HG02610 (cell line): ENCODE data around the gene FAU.
A peak's percentile ranks its signal among the peaks of the same experiment; 100 is the strongest.

ENCODE experiments used
- ATAC-seq: cut with Tn5 transposase; IDR thresholded peaks from one replicate; pipeline ENCODE4 v1.9.1; 2021; ENCODE audit warnings: mild to moderate bottlenecking, moderate library complexity; ENCODE audit not compliant: unreplicated experiment

FAU gene

DNA sequence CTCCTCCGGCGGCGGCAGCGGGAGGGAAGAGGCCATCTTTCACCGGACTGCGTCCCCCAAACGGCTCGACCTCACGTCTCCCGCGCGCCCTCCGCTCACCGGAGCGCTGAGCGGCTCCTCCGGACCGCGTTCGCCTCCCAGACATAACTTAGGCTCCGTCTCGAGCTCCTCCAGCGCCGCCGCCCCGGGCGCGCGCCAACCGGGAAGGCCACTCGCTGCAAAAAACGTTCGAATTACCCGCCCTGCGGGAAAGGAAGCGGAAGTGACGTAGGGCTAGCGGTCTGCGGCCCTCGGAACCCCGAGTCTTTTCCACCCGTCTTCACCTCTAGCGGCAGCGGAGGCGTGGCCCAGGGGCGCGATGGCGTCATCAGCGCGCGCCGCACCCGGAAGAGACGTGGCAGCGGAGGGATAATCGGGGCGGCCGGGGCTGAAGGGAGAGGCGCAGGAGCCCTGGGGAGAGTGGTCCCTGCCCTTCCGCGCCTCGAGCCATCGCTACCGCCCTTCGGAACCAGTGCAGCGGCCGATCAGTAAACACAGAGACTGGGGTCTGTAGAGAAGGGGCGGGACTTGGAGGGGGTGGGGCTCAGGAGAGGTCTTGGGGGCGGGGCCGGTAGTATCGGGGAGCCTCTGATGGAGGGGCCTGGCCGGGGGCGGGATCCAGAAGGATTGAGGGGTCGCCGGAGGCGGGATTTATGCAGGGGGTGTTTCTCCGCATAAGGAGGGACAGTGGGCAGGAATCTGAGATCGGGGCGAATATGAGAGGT is 37.9 kb downstream of the FAU start, which contains the start of the genes CDCA5 and ZFPL1:
Gene CDCA5, minus strand, starts transcription at position 207 of the 764 bp plus-strand sequence. Its CDS starts 62 bp downstream, at position 145.
Gene ZFPL1, plus strand, starts transcription at position 389 of the 764 bp plus-strand sequence. CDS start 477 bp downstream, outside the sequence.
- ATAC-seq = peak; percentile 71

- ATAC-seq = peak; percentile 9
Observed at GRCh38 chr11:65083134-65083833, 38.6 kb downstream of the FAU start.

GRCh38 chr11:65078786-65079342 is 43.1 kb downstream of the FAU start:
- ATAC-seq = no peak

- ATAC-seq = no peak
Observed at GRCh38 chr11:65078151-65078550, 43.8 kb downstream of the FAU start.

- no peak for ATAC-seq
Observed at GRCh38 chr11:65077451-65077850, 44.5 kb downstream of the FAU start.

GRCh38 chr11:65072631-65072966 is 49.3 kb downstream of the FAU start:
- no peak for ATAC-seq

GRCh38 chr11:65071907-65072630 is 49.9 kb downstream of the FAU start:
- no peak for ATAC-seq
